OCI-LY3 (cell line): ENCODE data around the gene DOCK4.

Experiments used
- CTCF ChIP-seq: fragments of 200-600, 300-600 bp; sonication (generic); IDR thresholded peaks from 2 replicates; pipeline ENCODE4 v1.5.1; 2014; ENCODE audit warnings: antibody characterized with exemption, low read length, low read depth
- EZH2phosphoT487 ChIP-seq: fragments of 200-600 bp; shearing (Covaris generic); IDR thresholded peaks from 2 replicates; pipeline ENCODE4 v1.6.1; 2018; ENCODE audit warnings: antibody characterized with exemption, mixed run types, low read depth

- TF ChIP-seq CTCF (no peak), EZH2phosphoT487 (no peak)
Observed at GRCh38 chr7:111710839-111711380, 495.3 kb downstream of the DOCK4 start.
